GM18519 (cell line): ENCODE results near the gene ATP6V0A4.

ENCODE experiments used
- ATAC-seq: cut with Tn5 transposase; IDR thresholded peaks from one replicate; pipeline ENCODE4 v1.9.1; 2021; ENCODE audit warnings: mild to moderate bottlenecking, moderate library complexity; ENCODE audit not compliant: unreplicated experiment, low FRiP score

The ATP6V0A4 gene

DNA sequence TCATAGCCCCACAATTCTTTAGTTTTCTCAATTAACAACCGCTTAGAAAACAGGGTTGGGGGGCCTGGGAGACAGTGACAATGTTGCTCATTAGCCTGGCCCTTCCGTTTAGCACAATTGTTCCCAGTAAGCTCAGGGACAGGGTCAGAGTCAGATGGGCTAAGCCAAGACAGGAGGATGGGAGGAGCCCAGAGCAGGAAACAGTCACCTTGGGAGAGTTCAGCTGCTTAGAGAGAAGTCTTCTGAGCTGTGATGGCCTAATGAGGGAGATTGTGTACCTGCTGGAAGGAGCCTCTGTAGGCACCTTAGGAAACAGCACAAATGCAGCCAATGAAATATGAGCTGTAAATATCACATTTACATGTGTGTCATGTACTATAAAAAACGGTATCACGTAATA, 132.7 kb downstream of the ATP6V0A4 start:
- no peak for ATAC-seq

DNA sequence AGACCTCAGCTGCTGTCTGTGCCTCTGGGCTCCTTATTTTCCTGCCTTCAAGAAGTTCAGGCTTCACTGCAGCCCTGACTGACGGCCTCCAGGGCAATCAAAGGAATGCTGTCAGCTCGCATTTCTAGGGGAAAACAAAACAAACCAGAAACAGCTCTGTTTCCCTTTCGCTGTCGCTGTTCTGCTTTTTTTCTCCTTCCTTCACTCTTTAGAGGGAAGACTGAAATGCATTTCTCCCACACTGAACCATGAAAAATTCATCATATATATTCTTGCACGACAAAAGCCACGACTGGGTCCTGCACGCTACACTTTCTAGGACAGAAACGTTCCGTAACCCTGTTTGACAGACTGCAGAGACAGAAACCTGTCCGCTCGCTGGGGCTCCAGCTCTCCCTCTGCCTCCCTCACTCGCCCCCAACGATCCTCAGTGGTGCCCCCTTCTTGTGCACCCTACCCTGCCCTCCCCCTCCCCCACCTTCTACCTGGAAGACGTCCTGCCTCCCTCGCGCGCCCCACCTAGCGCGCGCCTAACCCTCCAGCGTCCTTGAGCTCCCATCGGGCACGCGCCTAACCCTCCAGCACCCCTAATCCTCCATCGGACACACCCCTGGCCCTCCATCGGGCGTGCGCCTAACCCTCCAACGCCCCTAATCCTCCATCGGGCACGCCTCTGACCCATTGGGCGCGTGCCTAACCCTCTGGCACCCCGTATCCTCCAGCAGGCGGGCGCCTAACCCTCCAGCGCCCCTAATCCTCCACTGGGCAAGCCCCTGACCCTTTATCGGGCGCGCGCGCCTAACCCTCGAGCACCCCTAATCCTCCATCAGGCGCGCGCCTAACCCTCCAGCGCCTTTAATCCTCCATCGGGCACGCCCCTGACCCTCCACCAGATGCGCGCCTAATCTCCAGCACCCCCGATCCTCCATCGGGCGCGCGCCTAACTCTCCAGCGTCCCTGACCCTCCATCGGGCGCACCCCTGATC, 134.0 kb downstream of the ATP6V0A4 start:
- ATAC-seq = no peak

DNA sequence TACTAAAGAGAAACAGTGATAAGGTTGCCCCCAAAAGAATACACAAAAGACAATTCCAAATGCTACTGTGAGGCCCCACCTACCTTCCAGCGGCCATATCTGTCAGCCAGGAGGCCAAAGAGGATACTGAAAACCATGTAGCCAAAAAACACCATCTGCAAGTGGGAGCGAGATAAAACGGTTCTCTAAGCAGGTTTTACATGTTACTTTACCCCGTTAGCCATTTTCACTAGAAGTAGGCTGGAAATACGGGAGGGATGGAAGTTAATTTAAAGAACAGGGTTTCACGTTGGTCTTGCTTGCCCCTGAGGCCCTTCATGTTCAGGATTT, 135.0 kb downstream of the ATP6V0A4 start:
- no peak for ATAC-seq

DNA sequence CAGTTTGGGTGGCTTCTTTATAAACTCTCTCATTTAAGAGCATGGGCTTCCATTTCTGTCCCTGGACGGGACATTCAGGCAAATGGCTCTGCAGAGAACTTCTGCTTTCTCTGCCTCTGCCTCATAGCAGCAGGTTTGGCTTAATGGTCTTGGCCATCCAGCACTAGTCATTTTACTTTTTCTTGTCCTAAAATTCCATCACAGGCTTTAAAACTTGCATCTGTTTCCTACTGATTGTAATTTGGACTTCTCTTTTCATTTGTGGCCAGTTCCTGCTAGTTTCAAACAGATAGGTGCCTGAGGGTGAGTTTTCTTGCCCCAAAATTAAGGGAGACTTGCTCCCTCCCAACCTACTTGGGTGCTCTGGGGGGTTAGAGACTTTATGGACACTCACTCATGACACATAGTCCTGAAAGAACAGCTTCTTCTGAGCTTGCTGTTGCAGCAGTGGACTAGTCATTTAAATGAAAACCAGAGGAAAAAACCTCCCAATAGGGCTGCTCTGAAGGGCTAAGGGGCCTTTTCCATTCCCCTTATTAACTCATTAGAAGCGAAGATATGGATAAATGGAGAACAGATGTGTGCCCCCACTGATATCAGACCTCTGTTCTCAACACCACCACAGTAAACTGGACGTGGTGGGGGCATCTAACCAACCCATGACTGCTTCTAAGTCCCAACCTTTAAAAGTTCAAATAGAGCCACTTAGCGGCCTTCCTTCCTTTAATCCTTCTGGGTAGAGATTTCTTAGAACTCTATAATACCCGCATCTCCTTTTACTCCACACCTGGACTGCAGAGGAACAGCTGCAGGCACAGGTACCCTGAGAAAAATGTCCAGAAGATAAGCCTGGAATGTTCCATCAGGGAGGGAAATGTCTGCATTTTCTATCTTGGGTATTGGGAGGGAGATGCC, 135.7 kb downstream of the ATP6V0A4 start:
- ATAC-seq = no peak

DNA sequence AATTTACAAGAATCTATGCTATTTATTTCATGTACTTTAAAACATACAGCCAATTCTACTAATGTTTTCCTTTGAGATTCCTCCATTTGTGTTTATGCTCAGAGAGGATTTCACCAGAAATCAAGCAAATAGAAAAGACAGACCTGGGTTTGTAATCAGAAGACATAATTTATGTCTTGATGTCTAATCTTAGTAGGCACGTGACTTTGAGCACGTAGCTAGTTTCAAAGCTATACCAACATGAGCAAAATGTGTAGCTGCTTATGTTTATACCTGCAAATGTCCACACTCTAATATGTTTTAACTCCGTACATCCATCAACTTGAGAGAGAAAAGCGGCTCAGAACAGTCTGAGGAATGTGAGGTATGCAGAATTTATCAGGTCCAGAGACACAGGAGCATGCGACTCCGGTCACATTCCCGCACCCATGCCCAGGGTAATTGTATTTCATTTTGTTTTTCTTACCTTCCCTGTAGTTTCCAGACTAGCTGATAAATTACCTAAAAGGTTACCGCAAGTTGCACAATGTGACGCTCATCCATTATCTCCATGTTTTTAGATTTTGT, 136.8 kb downstream of the ATP6V0A4 start:
- no peak for ATAC-seq

DNA sequence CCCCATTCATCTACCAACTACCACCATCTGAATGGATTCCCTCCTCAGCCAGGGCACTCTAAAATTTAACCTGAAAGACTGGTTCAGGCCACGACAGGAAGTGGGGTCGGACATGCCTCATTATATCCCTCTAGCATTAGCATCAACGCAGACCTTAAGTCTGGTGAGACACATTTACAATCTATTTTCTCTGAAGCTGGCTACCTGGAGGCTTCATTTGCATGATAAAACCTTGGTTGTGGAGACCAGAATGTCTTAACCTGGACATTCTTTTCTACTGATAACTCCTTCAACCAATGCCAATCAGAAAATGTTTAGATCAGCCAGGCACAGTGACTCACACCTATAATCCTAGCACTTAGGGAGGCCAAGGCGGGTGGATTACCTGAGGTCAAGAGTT, 139.1 kb downstream of the ATP6V0A4 start:
- ATAC-seq = no peak

DNA sequence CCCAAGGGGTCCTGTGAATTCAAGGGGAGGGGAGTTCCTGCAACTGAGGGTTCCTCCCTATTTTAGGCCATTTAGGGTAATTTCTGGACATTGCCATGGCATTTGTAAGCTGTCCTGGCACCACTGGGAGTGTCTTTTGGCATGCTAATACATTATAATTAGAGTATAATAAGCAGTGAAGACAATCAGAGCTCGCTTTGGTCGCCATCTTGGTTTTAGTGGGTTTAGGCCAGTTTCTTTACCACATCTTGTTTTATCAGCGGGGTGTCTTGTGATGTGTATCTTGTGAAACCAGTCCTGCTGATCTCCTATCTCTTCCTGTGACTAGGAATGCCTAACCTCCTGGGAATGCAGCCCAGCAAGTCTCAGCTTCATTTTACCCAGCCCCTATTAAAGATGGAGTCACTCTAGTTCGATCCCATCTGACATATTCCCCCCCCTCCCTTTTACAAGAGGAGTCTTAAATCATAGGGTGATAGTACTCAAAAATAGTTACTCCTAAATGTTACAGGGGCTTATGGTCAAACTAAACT, 140.1 kb downstream of the ATP6V0A4 start:
- ATAC-seq = no peak

DNA sequence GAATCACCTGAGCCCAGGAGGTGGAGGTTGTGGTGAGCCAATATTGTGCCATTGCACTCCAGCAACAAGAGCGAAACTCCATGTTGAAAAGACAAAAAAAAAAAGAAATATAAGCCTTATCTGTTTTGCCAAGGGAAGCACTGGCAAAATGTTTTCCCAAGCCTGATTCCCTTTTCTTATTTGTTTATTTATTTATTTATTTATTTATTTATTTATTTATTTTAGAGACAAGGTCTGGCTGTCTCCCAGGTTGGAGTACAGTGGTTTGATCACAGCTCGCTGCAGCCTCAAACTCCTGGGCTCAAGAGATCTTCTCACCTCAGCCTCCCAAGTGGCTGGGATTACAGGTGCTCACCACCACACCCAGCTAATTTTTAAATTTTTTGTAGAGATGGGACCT, 141.0 kb downstream of the ATP6V0A4 start:
- no peak for ATAC-seq
